IPS DF 6.9 (cell line): ENCODE results near the gene ID4.
A peak's percentile ranks its signal among the peaks of the same experiment; 100 is the strongest.

Experiments
- DNase-seq: peaks from one replicate; pipeline ENCODE4 v3.0.0-alpha.2; 2013; ENCODE audit warnings: low read depth, low spot score
- H3K27ac ChIP-seq: one replicate; pipeline ENCODE4 v1.5.1; 2013; ENCODE audit warnings: low read length, control low read depth
- H3K27me3 ChIP-seq: 2 replicates; pipeline ENCODE4 v1.6.1; 2013; ENCODE audit warnings: mild to moderate bottlenecking, low read length; ENCODE audit not compliant: control insufficient read depth, insufficient read depth
- H3K36me3 ChIP-seq: 2 replicates; pipeline ENCODE4 v1.6.1; 2013; ENCODE audit warnings: low read length; ENCODE audit not compliant: control insufficient read depth, insufficient read depth
- H3K4me1 ChIP-seq: 2 replicates; pipeline ENCODE4 v1.6.1; 2013; ENCODE audit warnings: low read length; ENCODE audit not compliant: control insufficient read depth, insufficient read depth
- H3K4me3 ChIP-seq: 2 replicates; pipeline ENCODE4 v1.5.1; 2013; ENCODE audit warnings: mild to moderate bottlenecking, low read length
- H3K9me3 ChIP-seq: 2 replicates; pipeline ENCODE4 v1.6.1; 2013; ENCODE audit warnings: low read length, inconsistent platforms; ENCODE audit not compliant: control insufficient read depth, insufficient read depth
- WGBS: extraction: QIAGEN DNeasy Blood & Tissue Kit; methylation state at CpG from one replicate; pipeline ENCODE4 v1.1.7; 2013; ENCODE audit warnings: mixed read lengths, missing lambda C conversion rate; ENCODE audit not compliant: insufficient read length, insufficient coverage; 5-methylcytosine and 5-hydroxymethylcytosine counted together

ID4 gene

DNA sequence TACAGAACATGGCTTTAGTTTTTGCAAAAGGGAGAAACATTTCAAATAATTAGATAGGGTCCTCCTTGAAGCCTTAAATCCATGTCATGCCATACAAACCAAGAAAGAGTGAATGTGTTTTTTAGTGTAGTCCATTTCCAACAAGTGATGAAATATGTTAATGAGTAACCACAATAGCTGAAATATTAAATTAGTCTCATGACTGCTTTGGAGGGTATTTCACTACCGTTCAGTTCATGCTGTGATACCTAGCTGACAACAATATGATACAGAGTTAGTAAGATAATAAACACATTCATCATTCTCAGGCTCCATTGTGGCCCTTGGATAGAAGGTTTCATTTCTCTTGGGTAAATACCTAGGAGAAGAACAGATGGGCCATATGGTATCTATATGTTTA is 5.8 kb upstream of the ID4 start:
- Histone ChIP-seq H3K9me3 (no peaks in the 10 kb centered on the region), H3K27ac (no peak overlapping the region), H3K4me1 (no peaks in the 10 kb centered on the region), H3K36me3 (no peaks in the 10 kb centered on the region), H3K4me3 (no peak overlapping the region), H3K27me3 (no peaks in the 10 kb centered on the region)
- no CpG with 5 or more reads among the region's 1 CpG for WGBS
- no peak for DNase-seq

DNA sequence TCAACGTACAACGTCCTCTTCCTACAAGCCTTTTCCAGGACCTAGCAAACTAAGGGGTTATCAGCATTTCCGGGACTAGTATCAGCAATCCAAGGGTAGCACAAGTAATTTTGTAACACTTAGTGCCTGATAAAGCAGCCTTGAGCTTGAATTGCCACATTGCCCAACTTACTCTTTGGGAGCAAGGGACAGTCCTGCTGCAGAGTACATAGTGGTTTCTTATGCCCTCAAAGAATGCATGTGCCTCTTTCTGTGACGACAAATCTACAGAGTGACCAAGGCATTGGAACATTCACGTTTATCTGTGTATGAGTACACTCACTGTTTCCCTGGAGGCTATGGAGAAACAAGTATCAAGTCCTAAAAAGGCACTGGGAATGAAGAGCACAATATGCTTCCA is 3.2 kb upstream of the ID4 start:
- Histone ChIP-seq H3K4me3 (no peak overlapping the region), H3K27ac (no peak overlapping the region), H3K4me1 (no peaks in the 10 kb centered on the region), H3K9me3 (no peaks in the 10 kb centered on the region), H3K36me3 (no peaks in the 10 kb centered on the region), H3K27me3 (no peaks in the 10 kb centered on the region)
- no peak for DNase-seq
- WGBS = no CpG with 5 or more reads among the region's 5 CpGs

GRCh38 chr6:19834858-19835257 is 2.3 kb upstream of the ID4 start:
- Histone ChIP-seq H3K4me1 (no peaks in the 10 kb centered on the region), H3K27me3 (no peaks in the 10 kb centered on the region), H3K36me3 (no peaks in the 10 kb centered on the region), H3K4me3 (no peak overlapping the region), H3K9me3 (no peaks in the 10 kb centered on the region), H3K27ac (no peak overlapping the region)
- WGBS = 100% methylated on average over 2 of the region's 5 CpGs
- no peak for DNase-seq

GRCh38 chr6:19835605-19836004 is 1.6 kb upstream of the ID4 start:
- H3K36me3 ChIP-seq = no peaks in the 10 kb centered on the region
- H3K27ac ChIP-seq = no peak overlapping the region
- no peak overlapping the region for H3K4me3 ChIP-seq
- no CpG with 5 or more reads among the region's 4 CpGs for WGBS
- H3K27me3 ChIP-seq = no peaks in the 10 kb centered on the region
- H3K4me1 ChIP-seq = no peaks in the 10 kb centered on the region
- no peak for DNase-seq
- H3K9me3 ChIP-seq = no peaks in the 10 kb centered on the region

GRCh38 chr6:19837511-19838441 is 606 bp downstream of the ID4 start:
- DNase-seq = no peak

DNA sequence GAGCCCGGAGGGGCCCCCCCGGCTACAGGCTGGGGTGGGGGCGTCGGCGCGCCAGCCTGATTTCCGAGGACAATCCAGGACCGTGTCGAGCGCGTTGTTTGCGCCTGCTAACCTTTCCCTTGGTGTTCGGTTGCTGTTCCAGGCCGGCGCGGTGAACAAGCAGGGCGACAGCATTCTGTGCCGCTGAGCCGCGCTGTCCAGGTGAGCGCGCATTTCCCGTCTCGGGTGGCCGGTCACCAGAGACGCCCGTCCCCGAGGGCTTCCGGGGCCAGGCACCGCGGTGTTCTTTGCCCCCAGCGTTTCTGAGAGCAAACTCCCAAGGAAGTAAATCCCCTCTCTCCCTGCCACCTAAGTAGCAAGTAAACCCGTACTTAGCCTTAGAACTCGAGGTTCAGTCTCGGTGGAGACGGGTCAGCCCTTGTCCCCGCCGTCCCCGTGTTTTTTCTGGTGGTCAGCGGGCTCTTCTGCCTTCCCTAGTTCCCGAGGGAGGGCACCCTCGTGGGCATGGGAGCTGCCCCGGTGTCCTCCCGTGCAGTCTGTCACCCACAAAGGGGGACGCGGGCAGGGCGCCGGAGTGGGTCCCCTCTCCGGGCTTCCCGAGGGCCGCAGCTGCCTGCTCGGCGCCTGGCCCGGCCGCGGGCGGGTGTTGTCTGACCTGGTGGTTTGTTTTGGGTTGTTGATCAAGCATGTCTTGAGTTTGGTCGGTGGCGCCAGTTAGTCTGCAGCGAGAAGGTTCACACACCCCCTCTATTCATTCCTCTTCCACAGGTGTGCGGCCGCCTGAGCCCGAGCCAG is 1.5 kb downstream of the ID4 start:
- H3K27me3 ChIP-seq = no peaks in the 10 kb centered on the region
- no peaks in the 10 kb centered on the region for H3K36me3 ChIP-seq
- no peaks in the 10 kb centered on the region for H3K4me1 ChIP-seq
- WGBS = no CpG with 5 or more reads among the region's 63 CpGs
- no peak overlapping the region for H3K27ac ChIP-seq
- DNase-seq = no peak
- peak overlapping the region; percentile 90; the same call in 1 of the 2 replicates for H3K4me3 ChIP-seq
- H3K9me3 ChIP-seq = no peaks in the 10 kb centered on the region

More at GRCh38 chr6:19837511-19838441, 606 bp downstream of the ID4 start:
- H3K27ac ChIP-seq = no peak overlapping the region
- no peaks in the 10 kb centered on the region for H3K9me3 ChIP-seq
- WGBS = no CpG with 5 or more reads among the region's 122 CpGs
- no peaks in the 10 kb centered on the region for H3K36me3 ChIP-seq
- no peaks in the 10 kb centered on the region for H3K4me1 ChIP-seq
- no peaks in the 10 kb centered on the region for H3K27me3 ChIP-seq
- H3K4me3 ChIP-seq = peak overlapping the region; percentile 90

GRCh38 chr6:19839237-19839546 is 2.0 kb downstream of the ID4 start:
- DNase-seq = no peak
- Histone ChIP-seq H3K4me1 (no peaks in the 10 kb centered on the region), H3K9me3 (no peaks in the 10 kb centered on the region), H3K27ac (no peak overlapping the region), H3K36me3 (no peaks in the 10 kb centered on the region), H3K27me3 (no peaks in the 10 kb centered on the region), H3K4me3 (peak overlapping the region; percentile 90; the same call in 1 of the 2 replicates)
- no CpG with 5 or more reads among the region's 7 CpGs for WGBS

- no peaks in the 10 kb centered on the region for H3K27me3 ChIP-seq
- no peak overlapping the region for H3K4me3 ChIP-seq
- H3K9me3 ChIP-seq = no peaks in the 10 kb centered on the region
- no peaks in the 10 kb centered on the region for H3K36me3 ChIP-seq
- WGBS = no CpG with 5 or more reads among the region's 1 CpG
- H3K4me1 ChIP-seq = no peaks in the 10 kb centered on the region; the same call in 1 of the 2 replicates
- no peak for DNase-seq
- no peak overlapping the region for H3K27ac ChIP-seq
Observed at GRCh38 chr6:19839788-19840187, 2.6 kb downstream of the ID4 start.

- Histone ChIP-seq H3K4me1 (no peaks in the 10 kb centered on the region; the same call in 1 of the 2 replicates), H3K27me3 (no peaks in the 10 kb centered on the region), H3K36me3 (no peaks in the 10 kb centered on the region), H3K4me3 (no peak overlapping the region), H3K27ac (no peak overlapping the region), H3K9me3 (no peaks in the 10 kb centered on the region)
- no CpG with 5 or more reads among the region's 3 CpGs for WGBS
- DNase-seq = no peak
Observed at GRCh38 chr6:19841181-19841580, 4.0 kb downstream of the ID4 start.

DNA sequence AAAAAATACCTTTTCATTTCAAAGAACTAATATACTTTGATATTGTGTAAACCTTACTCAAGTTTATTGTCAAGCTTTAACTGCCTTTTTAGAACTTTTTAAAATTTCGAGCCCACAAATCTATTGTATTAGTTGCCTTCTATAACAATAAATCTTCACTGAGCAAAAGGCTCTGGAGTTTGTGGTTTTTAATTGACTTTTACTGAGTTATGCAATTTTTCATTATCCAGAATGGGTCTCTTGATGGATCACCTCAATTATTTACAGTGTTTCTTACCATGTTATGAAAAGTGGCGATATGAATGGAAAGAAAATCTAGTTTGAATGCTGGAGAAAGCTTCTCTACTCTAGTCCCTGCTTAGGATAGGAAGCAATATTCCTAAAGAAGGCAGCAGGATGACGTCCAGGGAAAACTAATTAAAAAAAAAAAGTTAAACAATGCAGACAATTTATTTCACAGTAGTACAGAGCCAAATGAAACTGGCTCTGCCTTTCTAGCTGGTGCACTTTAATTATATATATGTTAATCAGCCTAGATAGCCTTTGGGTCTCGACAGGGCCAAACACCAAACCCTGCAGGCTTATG is 5.0 kb downstream of the ID4 start:
- Histone ChIP-seq H3K4me3 (no peak overlapping the region), H3K9me3 (no peaks in the 10 kb centered on the region), H3K27me3 (no peaks in the 10 kb centered on the region), H3K4me1 (no peaks in the 10 kb centered on the region; the same call in 1 of the 2 replicates), H3K27ac (no peak overlapping the region), H3K36me3 (no peaks in the 10 kb centered on the region)
- WGBS = no CpG with 5 or more reads among the region's 4 CpGs
- no peak for DNase-seq
